ENCODE measurements around the gene UBE2J1.

DNA sequence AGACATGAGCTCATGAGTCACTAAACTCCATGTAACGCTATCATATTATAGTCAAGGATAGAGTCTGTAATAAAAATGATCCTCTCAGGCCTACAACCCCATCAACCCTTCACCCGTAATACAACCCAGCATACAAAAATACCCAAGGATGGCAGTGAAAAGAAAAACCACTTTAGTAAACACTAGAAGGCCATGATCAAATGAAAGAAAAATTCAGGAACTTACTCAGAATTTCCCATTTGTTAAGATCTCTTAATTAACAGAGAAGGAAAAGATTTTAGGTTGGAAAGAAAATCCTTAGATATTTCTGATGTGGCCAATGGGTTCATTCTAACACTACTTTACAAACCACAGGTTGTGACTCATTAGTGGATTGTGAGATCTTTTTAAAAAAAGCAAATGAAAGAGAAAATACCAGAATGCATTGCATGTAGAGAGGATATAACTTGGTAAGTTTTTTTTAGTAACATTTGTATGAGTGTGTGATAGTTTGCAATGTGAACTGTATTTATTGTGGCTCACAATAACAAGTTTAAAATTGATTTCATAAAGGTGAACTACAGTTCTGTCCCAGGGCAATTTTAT, 8.0 kb upstream of the UBE2J1 start:
- TF ChIP-seq, protein P1, sequence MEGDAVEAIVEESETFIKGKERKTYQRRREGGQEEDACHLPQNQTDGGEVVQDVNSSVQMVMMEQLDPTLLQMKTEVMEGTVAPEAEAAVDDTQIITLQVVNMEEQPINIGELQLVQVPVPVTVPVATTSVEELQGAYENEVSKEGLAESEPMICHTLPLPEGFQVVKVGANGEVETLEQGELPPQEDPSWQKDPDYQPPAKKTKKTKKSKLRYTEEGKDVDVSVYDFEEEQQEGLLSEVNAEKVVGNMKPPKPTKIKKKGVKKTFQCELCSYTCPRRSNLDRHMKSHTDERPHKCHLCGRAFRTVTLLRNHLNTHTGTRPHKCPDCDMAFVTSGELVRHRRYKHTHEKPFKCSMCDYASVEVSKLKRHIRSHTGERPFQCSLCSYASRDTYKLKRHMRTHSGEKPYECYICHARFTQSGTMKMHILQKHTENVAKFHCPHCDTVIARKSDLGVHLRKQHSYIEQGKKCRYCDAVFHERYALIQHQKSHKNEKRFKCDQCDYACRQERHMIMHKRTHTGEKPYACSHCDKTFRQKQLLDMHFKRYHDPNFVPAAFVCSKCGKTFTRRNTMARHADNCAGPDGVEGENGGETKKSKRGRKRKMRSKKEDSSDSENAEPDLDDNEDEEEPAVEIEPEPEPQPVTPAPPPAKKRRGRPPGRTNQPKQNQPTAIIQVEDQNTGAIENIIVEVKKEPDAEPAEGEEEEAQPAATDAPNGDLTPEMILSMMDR (IDR thresholded peaks at IDR 0.05; ENCODE audit: low read depth, low read length): no peak
- TF ChIP-seq POLR2A (IDR thresholded peaks at IDR 0.05; ENCODE audit: extremely low read depth, insufficient read length): no peak
- TF ChIP-seq, protein P2, sequence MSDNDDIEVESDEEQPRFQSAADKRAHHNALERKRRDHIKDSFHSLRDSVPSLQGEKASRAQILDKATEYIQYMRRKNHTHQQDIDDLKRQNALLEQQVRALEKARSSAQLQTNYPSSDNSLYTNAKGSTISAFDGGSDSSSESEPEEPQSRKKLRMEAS (IDR thresholded peaks at IDR 0.05; ENCODE audit: low read depth, low read length): no peak
